OCI-M2 (cell line): ENCODE data around the gene PRICKLE2.

Experiments
- DNase-seq: peaks from one replicate; lab custom pipeline; 2025; ENCODE audit not compliant: unreplicated experiment; lab: John Stamatoyannopoulos, UW

The PRICKLE2 gene

DNA sequence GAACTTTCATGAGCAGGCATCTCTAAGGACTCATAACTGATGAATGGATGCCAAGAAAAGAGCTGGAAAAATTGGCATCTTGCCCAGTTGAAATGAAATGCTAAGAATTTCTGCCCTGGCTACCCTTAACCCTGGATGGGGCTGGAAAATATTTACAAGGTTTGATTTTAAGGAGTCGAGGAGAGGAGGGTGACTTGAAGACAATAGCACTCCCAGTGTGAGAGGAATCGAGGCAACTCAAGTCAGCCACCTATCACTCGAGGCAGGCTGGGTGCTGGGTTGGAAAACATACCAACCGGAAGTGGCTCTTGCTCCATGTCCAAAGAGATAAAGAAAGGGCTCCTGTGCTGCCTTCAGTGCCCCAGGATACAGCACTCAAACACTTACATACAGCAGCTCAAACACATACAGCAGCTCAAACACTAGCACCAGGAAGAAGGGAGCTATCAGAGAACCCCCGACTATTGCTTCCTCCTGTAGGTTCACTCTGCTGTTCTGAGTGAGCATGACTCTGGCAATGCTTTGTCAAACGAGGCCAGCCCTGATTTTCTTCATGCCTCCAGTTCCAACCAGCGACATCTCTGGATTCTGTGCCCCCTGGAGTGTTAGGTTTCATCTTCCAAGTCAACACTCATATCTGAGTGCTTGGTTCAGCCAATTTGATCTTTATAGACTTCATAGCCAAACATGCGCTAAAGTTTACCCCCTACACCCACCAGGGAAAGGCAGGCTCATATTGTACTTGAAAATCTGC lies 4.9 kb downstream of the PRICKLE2 start:
- DNase-seq, result no peak

DNA sequence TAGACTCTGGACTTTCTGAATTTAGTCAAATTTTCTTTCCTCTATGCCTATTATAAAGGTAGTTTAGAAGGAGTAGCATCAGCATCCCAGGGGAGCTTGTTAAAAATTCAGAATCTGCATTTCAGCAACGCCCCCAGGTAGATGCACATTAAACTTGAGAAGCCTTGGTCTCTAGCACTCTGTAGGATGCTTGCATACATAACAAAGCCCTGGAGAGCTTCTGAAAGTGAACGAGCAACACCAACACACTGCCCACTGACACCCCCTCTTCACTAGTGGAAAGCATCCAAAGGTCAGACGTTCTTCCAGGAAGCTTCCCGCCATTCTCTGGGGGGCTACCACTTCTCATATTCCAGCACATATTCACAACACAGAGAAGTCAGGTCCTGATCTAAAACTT lies 6.5 kb downstream of the PRICKLE2 start:
- no peak for DNase-seq

DNA sequence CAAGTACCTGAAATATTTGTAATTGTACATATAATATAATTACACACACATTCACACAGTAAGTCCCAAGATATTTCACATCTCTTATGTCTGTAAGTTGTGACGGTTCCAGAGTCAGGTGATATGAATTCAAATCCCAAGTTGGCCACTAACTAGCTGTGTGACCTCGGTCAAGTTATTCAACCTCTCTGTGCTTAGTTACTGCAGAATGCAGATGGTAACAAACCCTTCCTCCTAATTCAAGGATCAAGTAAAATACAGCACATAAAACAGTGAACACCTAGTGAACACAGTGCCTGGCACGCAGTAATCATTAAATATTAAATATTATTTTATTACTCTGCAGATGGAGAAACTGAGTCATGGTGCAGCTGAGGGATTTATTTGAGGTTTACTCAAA lies 6.9 kb downstream of the PRICKLE2 start:
- no peak for DNase-seq

DNA sequence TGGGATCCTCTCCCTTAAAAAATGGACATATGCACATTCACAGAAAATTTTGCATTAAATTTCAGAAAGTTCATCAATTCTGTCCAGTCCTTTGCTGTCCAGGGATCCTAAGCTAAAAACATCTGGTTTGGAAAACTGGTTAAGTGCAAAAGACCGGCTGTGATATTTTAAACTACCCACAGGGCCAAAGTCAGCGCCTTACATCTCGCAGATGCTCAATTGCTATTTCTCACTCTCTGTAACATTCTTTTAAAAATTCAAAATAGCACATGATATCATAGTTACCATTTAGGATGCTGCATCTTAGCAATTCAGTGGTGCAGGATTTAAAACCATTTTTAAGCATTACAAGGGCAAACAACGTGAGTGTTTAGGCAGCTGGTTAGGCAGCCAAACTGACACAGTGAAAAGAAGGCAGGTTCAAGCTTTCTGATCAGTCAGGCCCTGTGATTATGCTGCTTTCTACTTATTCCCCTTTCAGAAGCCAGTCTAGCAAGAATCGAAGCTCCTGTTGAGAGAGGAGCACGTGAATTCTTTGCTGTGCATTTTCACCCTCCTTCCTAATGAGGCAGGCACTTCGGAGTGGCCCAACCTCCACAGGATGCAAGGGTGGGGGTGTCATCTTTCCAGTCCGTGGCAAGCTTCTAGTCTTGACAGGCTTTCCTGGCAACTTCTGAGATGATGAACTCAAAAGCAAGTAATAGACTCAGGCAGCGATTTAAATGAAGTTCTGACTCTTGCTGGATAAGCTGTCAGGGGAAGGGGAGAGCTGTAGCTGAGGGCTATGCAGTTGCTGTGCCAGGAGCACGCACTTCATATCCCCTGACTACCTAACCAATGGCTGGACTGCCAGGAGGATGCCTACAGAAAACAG lies 8.8 kb downstream of the PRICKLE2 start:
- no peak for DNase-seq

DNA sequence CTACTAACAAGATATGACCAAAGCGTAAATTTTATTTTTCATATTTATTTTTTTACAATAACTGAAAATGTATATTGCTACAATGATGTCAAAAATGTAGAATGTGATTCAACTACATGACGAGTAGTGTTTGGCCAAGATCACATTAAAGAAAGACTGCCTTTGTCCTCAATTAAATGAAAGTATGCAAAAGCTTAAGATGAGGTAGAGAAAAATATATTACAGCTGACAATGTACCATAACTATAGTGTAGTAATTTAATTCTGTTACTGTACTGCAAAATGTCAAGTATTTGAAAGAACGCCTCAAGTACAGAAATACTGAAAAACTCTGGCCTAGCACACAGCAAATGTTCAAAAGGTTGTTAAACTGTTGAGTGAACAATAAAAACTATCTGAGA lies 9.7 kb downstream of the PRICKLE2 start:
- no peak for DNase-seq

DNA sequence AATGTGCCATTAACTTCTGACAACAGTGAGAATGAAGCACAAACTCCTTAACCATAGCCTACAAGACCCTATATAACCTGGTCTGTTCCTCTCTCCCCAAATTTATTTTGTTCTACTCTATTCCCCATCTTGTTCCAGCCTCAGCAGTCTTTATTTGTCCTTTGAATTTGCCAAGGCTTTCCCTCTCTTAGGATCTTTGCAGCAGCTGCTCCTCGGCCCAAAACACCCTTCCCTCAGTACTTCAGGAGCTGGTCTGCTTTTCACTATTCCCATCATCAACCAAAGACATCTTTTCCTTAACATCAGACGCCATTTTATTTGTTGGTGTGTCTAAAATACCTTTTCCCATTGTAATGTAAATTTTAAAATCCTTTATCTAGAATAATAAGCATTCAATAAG lies 10.2 kb downstream of the PRICKLE2 start:
- no peak for DNase-seq

DNA sequence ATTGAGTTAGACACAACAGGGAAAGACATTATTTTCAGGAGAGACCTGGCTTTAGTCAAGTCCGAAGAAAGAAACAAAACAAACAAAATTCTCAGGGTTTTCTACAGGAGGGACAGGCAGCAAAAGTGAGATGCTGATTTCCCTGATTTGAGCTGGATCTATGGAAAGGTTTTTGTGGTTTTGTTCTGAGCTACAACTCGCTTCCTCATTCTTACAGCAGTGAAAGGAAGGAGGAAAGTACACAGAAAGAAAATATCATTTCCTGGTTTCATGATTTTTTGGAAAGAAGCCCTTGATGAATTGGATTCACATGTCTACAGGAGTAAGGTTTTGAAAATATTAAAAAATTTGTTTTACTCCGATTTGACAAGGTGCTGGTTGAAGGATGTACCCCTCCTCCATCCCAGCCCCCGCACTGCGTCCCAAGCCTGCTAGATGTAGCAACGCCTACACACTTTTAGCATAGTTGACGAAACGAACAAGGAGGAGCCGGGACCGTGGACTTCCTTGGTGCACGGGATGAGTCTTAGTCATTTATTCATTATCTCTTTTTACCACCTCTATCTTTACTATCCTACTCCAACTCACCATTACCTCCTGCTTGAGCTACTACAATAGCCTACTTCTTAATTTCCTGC lies 10.8 kb downstream of the PRICKLE2 start:
- no peak for DNase-seq

DNA sequence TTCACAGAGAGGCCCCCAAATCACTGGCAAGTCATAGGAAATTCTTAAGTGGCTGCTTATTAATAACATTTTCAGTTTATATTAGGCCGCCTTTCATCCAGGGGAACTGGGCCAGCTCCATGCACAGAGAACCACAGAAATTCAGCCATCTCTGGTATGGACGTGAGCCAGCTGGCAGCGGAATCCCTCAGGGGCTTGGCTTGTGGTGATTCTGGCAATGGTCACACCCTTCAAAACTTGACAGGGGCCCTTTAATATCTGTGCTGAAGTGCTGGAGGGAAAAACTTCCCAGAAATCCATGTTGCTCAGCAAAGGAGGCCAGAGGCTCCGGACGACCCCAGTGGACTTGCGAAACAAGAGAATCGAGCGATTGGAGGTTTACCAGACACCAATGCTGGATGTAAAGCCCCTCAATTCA lies 11.3 kb downstream of the PRICKLE2 start:
- DNase-seq, result no peak

DNA sequence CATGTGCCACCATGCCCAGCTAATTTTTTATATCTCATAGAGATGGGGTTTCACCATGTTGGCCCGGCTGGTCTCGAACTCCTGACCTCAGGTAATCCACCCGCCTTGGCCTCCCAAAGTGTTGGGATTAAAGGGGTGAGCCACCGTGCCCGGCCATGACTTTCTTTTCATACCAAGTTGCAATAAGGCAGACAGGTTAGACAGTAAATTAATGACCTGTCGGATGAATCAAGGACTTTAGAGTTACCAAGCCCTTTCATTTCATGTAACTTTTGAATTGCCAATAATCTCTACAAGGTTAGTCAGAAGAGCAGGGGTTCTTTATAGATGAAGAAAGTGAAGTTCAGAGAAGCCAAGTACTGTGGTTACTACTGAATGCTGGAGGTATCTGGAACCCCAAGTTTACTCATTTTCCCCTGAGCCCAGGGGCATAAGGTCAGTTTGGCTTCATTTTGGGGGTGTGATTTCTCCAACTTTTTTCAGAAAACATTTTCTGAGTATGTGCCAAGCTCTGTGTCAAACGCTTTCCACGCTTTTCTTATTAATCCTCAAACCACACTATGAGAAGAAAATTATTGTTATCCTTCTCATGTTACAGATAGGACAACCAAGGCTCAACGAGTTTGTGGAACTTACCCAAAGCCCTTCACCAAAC lies 11.9 kb downstream of the PRICKLE2 start:
- no peak for DNase-seq

DNA sequence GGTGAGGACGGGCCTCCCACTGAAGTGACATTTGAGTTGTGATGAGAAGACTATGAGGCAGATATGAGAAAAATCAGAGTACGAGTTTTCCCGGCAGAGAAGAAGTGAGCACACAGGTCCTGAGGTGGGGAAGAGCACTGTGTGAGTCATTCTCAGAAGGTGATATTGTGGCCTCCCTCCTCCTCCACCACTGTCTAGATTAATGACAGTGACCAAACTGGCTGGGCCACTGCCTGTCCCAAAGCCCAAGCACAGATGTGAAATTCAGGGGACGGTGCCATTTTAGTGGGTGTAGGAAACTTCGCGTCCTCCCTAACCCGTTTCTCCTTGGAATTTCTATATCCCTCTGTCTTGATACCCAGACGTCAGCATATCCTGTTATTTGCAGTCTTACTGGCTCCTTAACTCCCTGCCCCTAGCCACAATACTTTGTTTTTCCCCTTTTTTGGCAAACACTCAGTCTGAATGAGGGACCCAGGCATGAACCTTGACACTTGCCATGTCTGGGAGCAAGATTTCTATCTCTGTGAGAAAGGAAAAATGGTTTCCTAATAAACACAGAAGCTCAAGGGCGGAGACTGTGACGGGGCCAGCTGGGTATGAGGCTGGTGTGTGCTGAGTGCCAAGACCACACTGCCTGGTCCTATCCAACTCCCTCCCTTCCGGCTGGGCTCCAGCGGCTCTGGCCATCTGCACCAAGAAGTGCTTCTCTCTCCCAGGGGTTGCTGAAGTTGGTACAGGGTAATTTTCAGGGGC lies 15.2 kb downstream of the PRICKLE2 start:
- no peak for DNase-seq

DNA sequence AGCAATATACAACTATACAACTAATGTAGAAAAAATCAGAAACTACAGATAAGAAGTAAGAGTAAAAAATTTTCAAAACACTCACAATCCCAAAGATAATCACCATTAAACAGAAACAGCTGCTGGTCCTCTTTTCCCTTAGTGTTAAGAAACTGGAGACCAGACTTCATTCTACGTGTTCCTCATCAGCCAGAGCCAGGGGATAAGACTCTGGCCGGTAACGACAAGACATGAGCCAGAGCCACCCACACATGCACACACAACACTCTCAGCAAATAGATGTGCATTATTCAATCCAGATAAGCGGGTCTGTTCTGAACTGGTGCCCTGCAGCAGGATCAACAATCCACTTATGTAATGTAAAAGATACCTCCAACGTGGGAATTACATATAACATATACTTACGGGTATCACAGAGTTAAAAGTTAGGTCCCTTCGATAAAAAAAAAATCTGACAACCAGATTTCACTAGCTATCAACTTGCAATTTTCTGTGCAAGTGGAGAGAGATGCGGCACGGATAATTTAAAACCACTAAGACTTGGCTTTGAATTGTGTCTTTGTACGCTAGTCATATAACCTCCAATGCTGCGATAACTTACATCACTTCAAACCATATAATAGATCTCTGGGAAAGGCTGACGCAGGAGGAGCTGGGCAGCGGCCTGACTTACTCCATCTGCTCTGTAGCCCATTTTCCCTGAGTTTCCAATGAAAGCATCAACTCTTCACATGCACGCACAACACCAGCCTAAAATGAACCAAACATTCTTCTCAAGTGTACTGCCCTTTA lies 17.8 kb downstream of the PRICKLE2 start:
- DNase-seq, result no peak

DNA sequence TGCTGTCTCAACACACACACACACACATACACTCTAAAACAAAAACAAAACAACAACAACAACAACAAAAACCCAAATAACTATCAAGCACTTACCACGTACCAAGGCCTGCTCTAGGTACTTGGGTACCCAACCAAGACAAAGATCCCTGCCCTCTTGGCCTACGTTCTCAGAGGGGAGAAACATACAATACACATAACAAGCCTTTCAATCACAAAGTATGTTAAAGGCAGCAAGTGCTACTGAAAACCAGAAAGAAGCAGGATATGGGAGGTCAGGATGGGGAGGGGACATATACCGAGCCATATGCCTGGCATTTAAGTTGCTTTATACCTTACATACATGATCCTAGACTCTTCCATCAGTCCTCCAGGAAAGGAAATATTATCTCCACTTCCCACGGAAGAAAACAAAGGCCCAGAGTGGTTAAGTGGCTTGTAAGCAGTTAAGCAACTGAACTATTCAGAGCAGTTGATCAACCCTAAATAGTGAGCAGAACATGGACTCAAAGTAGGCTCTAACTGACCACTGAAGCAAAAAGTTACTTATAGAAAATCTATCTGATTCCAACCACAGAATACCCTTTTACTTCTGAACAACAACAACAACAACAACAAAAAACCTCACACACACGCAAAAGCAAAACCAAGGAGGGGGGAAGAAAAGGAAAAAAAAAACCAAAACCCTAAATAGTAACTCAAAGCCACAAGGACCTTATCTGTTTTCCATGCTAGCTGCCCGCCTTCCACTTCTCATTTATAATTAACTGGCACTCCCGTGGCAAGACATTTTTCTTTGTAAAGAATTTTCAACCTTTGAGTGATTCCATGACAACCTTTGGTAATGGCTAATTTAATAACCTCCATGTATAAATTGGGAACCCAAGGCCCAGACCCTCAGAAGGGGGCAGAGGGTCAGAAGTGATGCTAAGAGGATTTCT lies 21.0 kb downstream of the PRICKLE2 start:
- DNase-seq, result no peak

DNA sequence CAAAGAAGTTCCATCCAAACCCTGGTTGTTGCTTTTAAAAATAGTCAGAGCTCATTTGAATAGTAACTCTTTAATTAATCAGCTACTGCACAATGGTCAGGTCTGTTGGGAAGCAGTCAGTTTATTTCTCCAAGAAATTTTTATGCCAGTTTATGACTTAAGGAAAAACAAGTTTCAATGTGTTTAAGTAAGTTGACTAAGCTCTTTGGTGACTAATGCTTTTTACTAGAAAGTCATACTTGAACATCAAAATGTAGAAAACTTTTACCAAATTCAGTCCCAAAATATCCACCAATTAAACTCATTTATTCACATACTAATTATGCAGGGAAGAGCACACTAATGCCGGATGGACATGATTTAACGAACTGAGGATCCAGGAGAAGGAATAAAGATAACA lies 22.1 kb downstream of the PRICKLE2 start:
- no peak for DNase-seq

DNA sequence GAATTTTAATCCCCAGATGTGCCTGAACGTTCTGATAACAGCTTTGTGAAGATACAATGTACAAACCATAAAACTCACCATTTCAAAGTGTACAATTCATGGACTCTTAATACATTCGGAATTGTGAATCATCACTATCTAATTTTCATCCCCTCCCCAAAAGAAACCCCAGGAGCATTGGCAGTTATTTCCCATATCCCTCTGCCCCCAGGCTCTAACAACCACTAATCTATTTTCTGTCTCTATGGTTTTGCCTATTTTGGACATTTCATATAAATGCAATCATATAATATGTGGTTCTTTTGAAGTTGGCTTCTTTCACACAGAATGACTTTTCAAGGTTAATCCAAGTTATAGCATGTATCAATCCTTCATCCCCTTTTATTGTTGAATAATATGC lies 25.3 kb downstream of the PRICKLE2 start:
- DNase-seq, result no peak

DNA sequence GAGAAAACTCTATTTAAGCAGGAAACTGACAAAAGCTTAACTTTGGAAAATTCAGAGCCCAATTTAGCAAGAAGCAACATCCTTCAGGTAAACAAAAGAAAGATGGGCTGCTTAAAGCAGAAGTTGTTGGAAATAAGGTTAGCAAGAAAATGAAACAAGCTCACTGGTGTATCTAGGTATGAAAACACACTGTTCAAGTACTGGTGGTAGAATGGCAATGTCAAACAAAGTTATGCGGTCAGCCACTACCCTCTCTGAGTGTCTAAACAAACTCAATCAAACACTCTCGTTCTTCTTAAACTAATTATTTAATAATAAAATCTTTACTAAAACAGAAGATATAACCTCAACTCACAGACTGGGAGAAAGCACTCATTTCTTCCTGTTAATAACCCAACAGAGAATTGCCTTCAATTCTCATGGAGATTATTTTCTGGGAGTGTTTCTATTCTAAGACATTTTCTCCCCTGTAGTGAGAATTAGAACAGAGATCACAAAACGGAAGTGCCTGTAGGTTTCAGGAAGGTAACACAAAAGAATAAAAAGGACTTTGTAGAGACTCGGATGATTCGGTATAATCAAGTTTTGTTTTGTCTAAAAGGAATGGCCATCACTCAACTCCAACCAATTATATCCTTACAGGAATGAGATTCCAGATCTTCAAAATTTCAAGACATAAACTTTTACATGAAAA lies 28.9 kb downstream of the PRICKLE2 start:
- no peak for DNase-seq

DNA sequence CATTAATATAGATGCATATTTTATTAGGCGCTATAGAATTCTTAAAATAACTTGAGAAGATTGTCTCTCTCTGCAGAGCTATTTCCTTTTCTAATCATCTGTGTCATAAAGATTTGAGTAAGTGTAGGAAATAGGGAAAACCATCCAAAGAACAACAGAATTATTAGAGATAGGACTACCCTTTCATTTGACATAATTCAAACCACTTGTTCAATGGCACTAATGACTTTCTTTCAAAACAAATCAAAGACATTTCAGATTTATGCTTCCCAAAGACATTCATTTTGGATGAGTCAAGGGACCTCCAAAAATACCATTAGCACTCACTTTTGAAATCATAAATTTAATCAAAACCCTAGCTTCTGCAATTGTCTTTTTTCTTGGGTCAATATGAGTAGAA lies 29.5 kb downstream of the PRICKLE2 start:
- no peak for DNase-seq

DNA sequence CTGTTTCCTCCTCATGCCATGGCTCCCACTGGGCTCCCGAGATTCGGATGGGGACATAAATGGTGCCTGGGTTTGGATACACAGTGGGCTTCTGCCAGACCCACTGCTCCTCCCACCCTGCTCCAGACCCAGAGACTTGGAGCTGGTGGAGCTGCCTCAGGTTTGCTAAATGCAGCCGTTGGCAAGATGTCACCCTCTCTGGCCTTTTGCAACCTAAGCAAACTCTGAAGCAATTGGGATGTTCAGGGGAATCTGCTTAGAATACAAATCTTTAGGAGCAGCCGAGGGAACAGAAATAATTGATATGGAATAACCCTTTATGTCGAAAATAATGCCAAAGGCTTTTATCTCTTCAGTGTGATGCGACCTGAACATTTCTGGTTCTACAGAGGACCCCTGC lies 33.4 kb downstream of the PRICKLE2 start:
- no peak for DNase-seq
